ENCODE results near the gene MARCO.

- TF ChIP-seq CTCF (IDR thresholded peaks at IDR 0.05; ENCODE audit: low read depth, low read length) = no peak
- no peak for TF ChIP-seq EZH2phosphoT487 (IDR thresholded peaks at IDR 0.05; ENCODE audit: low read depth)
These were observed 26.0 kb downstream of the MARCO start for GRCh38 chr2:118968042-118968441.

Measured in OCI-LY3 (cell line).